Brain microvascular endothelial cell (primary cell): Measurements from ENCODE around the gene C1orf174.
A peak's percentile ranks its signal among the peaks of the same experiment; 100 is the strongest.

Experiments
- DNase-seq: peaks from one replicate; pipeline ENCODE4 v3.0.0-alpha.2; 2020
- H3K27ac ChIP-seq: fragments of 250-450 bp; sonication (Bioruptor Pico); 2 replicates; pipeline ENCODE4 v1.5.1; 2020; ENCODE audit warnings: mild to moderate bottlenecking, moderate library complexity
- H3K27me3 ChIP-seq: fragments of 250-450 bp; sonication (Bioruptor Pico); replicated peaks from 2 replicates; pipeline ENCODE4 v1.5.1; 2020; ENCODE audit warnings: mild to moderate bottlenecking
- H3K36me3 ChIP-seq: fragments of 250-450 bp; sonication (Bioruptor Pico); replicated peaks from 2 replicates; pipeline ENCODE4 v1.5.1; 2020; ENCODE audit warnings: mild to moderate bottlenecking
- H3K4me3 ChIP-seq: 2 replicates; pipeline ENCODE4 v1.5.1; 2011; ENCODE audit warnings: low read depth, mild to moderate bottlenecking, control low read depth, low read length, moderate library complexity
- in situ Hi-C: cut with HindIII; loops from 2 replicates; pipeline ENCODE4 v1.10.0; 2017; ENCODE audit warnings: low sequenced_read_pairs, low pct_ligation_motif_present
- TF ChIP-seq, protein P1 (sequence below): IDR thresholded peaks from 2 replicates; pipeline ENCODE4 v1.5.1; 2011; ENCODE audit warnings: low read depth, mild to moderate bottlenecking, moderate library complexity, low read length, control low read depth, inconsistent platforms; ENCODE audit errors: missing control alignments

C1orf174 gene

DNA sequence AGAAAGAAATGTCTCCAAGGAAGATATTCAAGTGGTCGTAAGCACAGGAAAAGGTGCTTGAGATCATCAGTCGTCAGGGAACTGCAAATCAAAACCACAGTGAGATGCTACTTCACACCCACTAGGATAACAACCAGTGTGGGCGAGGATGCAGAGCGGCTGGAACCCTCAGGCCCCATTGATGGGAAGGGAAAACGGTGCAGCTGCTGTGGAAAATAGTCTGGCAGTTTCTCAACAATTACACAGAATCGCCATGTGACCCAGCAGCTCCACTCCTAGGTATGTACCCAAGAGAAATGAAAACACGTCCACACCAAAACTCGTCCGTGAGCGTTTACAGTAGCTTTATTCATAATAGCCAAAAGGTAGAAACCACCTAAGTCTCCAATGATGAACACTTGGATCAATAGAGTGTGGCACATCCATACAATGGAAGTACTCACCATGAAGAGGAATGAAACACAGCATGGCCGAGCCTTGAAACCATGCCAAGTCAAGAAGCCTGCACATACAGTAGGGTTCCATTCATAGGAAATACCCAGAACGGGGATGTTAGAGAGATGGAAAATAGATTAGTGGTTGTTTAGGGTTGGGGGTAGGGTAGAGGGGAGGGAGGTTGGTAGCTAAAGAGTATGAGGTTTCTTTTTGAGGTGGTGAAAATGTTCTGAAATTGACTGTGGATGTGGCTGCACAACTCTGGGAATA lies 36.7 kb downstream of the C1orf174 start:
- Histone ChIP-seq H3K27ac (no peak overlapping the region), H3K4me3 (no peak overlapping the region), H3K27me3 (no peaks in the 10 kb centered on the region), H3K36me3 (peaks cover 4% of the 10 kb centered on the region)
- in situ Hi-C loops = no loop called here
- TF ChIP-seq, protein P1, sequence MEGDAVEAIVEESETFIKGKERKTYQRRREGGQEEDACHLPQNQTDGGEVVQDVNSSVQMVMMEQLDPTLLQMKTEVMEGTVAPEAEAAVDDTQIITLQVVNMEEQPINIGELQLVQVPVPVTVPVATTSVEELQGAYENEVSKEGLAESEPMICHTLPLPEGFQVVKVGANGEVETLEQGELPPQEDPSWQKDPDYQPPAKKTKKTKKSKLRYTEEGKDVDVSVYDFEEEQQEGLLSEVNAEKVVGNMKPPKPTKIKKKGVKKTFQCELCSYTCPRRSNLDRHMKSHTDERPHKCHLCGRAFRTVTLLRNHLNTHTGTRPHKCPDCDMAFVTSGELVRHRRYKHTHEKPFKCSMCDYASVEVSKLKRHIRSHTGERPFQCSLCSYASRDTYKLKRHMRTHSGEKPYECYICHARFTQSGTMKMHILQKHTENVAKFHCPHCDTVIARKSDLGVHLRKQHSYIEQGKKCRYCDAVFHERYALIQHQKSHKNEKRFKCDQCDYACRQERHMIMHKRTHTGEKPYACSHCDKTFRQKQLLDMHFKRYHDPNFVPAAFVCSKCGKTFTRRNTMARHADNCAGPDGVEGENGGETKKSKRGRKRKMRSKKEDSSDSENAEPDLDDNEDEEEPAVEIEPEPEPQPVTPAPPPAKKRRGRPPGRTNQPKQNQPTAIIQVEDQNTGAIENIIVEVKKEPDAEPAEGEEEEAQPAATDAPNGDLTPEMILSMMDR = no peak
- no peak for DNase-seq

DNA sequence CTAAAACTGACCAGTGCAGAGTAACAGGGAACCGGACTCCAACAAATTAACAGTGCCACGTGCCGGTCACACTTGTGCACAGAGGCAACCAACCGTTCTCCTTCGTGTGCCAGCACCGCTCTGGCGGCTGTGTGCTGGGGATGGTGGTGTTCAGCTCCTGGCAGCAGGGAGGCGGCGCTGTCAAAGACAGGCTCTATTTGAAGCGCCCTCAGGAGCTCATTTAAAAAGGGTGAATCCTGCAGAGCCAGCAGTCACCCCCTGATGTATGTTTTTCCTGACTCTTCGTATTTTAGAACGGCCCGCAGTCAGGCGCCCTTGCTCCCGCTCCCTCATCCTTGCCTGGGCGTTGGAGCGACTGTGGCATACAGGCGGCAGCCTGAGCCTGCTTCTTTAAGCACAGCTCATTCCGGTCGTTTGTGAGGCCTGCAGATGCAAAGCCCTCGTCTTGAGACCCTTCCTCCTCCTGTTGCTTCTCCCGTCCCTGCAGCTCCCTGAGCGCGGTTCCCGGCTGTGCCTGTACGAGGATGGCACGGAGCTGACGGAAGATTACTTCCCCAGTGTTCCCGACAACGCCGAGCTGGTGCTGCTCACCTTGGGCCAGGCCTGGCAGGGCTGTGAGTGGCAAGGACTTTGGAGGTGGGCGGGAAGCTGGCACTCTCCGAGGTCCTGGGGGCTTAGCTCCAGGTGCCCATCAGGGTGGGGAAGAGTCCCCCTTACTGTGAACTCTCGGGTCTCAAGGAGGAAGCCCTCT lies 41.7 kb downstream of the C1orf174 start:
- peak; percentile 13 for DNase-seq
- Histone ChIP-seq H3K27ac (no peak overlapping the region), H3K27me3 (no peaks in the 10 kb centered on the region), H3K36me3 (no peaks in the 10 kb centered on the region), H3K4me3 (peak overlapping the region; percentile 96)
- TF ChIP-seq, protein P1 = peak; percentile 51
- in situ Hi-C loops = no loop called here

DNA sequence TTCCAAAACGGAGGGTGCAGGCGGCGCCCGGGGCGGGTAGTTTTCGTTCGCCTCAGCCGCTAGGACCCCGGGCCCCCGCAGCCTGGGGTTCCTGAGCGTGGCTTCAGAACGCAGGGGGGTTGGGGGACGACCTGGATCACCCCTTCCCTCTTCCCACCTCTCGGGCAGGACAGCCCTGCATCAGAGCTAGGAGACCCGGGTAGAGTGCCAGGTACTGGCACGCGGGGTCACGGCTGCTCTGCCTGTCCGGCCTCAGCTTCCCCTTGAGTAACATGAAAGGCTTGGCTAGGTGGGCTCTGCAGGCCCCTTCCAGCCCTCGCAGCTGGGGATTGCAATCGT lies 42.3 kb downstream of the C1orf174 start:
- H3K27me3 ChIP-seq = no peaks in the 10 kb centered on the region
- TF ChIP-seq, protein P1 = no peak
- H3K36me3 ChIP-seq = no peaks in the 10 kb centered on the region
- DNase-seq = no peak
- peak overlapping the region; percentile 96 for H3K4me3 ChIP-seq
- H3K27ac ChIP-seq = no peak overlapping the region
- in situ Hi-C loops = no loop called here

DNA sequence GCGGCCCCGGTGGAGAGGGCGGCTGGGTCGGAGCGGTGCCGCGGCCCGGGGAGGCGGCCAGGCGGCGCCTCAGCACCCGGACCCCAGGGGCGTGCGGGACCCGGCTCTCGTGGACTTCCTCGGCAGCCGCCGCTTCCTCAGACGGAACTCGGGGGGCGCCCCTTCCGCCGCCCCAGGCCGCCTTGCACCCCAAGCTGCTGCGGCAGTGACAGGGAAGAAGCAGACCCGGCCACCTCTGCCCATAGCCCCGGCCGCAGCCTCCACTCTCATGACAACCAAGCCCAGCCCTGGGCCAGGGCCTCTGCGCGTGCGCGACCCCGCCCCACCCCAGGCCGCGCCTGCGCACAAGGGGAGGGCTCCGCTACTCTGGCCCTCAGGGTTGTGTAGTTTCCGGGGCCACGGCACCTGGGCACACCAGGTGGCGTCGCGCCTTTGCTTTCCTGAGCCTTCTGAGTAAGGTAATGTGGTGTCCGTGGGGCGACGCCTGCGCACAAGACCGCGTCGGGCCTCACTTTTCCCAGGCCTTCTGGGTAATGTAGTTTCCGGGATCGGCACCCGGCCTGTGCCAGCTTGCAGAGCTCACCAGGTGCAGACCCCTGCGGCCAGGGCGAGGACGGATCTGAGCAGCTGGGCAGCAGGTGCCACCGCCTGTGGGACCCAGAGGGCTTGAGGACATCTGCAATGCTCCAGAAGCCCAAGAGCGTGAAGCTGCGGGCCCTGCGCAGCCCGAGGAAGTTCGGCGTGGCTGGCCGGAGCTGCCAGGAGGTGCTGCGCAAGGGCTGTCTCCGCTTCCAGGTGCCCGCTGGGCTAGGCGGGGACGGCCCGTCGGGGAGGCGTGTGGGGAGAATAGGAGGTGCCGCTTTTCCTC lies 42.9 kb downstream of the C1orf174 start, which contains the start of the genes CEP104 and DFFB:
Gene CEP104, minus strand, starts transcription at position 289 of the 868 bp plus-strand sequence. CDS start 4,804 bp downstream, outside the sequence.
Gene DFFB, plus strand, starts transcription at position 554 of the 868 bp plus-strand sequence. Its CDS starts 128 bp downstream, at position 682.
- peak; percentile 66 for DNase-seq
- TF ChIP-seq, protein P1 = no peak

DNA sequence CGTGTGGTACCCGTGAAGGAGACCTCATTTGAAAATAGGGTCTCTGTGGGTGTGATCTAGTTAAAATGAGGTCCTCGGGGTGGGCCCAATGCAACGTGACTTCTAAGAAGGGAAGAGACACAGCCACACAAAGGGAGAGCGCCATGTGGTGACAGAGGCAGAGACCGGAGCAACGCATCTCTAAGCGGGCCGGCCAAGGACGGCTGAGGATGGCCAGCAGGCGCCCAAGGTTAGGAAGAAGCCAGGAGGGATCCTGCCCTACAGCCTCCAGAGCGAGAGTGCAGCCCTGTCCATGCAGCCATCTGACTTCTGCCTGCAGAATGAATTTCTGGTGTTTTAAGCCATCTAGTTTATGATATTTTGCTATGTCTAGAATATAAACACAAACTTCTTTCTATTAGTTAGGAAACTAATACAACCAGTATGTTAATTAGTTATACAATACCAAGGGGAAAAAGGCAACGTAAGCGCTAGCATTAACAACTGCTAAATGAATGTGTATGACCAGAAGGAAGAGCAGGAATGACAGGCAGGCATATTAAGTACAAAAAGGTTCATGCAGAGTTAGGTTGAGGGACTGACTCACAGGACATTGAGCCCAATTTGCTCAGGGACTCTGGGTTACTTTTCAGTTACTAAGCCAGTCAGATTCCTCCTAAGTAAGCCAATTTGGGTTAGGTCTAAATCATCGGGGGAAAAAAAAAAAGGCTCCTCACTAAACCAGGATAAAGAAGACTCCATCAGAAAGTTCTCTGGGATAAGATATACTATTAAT lies 47.2 kb downstream of the C1orf174 start:
- no peak for DNase-seq
- H3K27ac ChIP-seq = no peak overlapping the region
- TF ChIP-seq, protein P1 = no peak
- H3K4me3 ChIP-seq = no peak overlapping the region
- in situ Hi-C loops = no loop called here
- H3K27me3 ChIP-seq = no peaks in the 10 kb centered on the region
- H3K36me3 ChIP-seq = peaks cover 5% of the 10 kb centered on the region

More for the DNA sequence above, 42.9 kb downstream of the C1orf174 start, which contains the start of the genes CEP104 and DFFB:
- no peaks in the 10 kb centered on the region for H3K27me3 ChIP-seq
- peak within 1 kb of the TSS; percentile 41 for H3K27ac ChIP-seq
- no peaks in the 10 kb centered on the region for H3K36me3 ChIP-seq
- in situ Hi-C loops = no loop called here
- H3K4me3 ChIP-seq = peak within 1 kb of the TSS; percentile 96
